HAP-1 (cell line): ENCODE data around the gene LRIG3.

Experiments
- DNase-seq, 2 experiments: peaks; one replicate each; pipeline ENCODE4 v3.0.0-alpha.2; 2016 to 2020; ENCODE audit warnings: low spot score in 2 of 2
- H3K27me3 ChIP-seq: fragments of 250-450 bp; sonication (Bioruptor Pico); 2 replicates; pipeline ENCODE4 v1.5.1; 2020; ENCODE audit warnings: low read depth, mild to moderate bottlenecking, moderate library complexity
- H3K36me3 ChIP-seq: fragments of 250-450 bp; sonication (Bioruptor Pico); replicated peaks from 2 replicates; pipeline ENCODE4 v1.5.1; 2020; ENCODE audit warnings: mild to moderate bottlenecking
- H3K4me1 ChIP-seq: fragments of 250-450 bp; sonication (Bioruptor Pico); 2 replicates; pipeline ENCODE4 v1.5.1; 2020; ENCODE audit warnings: mild to moderate bottlenecking
- H3K4me3 ChIP-seq: fragments of 250-450 bp; sonication (Bioruptor Pico); 2 replicates; pipeline ENCODE4 v1.5.1; 2020; ENCODE audit warnings: mild to moderate bottlenecking, moderate library complexity
- H3K9me3 ChIP-seq: fragments of 250-450 bp; sonication (Bioruptor Pico); 2 replicates; pipeline ENCODE4 v1.5.1; 2020; ENCODE audit warnings: mild to moderate bottlenecking, moderate library complexity
- in situ Hi-C: fragments of 300-500 bp; cut with MboI; formaldehyde crosslinking; loops from 3 replicates; pipeline ENCODE4 v1.14.3; 2020; ENCODE audit warnings: low sequenced_read_pairs, inconsistent platforms, mixed read lengths

LRIG3 gene

DNA sequence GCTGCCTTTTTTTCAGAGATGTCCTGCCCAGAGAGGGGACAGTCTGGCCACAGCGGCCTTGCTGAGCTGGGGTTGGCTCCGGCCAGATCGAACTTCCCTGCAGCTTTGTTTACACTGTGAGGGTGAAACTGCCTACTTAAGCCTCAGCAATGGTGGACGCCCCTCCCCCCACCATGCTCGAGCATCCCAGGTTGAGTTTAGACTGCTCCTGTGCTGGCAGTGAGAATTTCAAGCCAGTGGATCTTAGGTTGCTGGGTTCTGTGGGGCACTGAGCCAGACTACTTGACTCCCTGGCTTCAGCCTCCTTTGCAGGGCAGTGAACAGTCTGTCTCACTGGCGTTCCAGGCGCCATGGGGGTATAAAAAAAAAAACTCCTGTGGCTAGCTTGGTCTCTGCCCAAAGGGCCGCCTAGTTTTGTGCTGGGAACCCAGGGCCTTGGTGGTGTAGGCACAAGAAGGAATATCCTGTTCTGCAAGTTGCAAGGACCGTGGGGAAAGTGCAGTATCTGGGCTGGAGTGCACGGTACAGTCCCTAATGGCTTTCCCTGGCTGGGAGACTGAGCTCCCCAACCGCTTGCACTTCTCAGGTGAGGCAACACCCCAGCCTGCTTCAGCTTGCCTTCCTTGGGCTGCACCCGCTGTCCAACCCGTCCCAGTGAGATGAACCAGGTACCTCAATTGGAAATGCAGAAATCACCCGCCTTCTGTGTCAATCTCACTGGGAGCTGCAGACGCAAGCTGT lies 79.1 kb downstream of the LRIG3 start:
- DNase-seq: no peak
- Histone ChIP-seq H3K27me3 (0 out of 2 replicates have a peak, but pooled peaks cover under 1% of the 10 kb centered on the region), H3K9me3 (no peaks in the 10 kb centered on the region; the same call in 1 of the 2 replicates), H3K4me1 (no peaks in the 10 kb centered on the region), H3K36me3 (no peaks in the 10 kb centered on the region), H3K4me3 (no peak overlapping the region)
- in situ Hi-C loops: no loop called here

DNA sequence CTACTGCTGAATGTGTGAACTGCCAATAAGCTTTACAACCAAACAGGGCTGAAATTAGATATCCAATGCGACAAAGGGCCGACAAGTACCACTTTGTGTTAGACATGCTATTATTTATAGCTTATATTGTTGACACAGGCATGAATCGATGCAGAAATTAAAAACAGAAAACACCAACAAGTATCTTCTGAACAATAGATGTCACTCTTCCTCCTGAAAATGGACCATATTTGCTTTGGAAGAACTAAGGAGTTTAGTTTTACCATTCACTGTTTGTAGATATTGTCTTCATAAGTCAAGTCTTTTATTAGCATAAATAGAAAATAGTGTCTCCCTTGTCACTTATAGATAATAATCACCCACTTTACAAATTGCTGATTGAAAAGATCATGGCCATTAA lies 86.5 kb downstream of the LRIG3 start:
- Histone ChIP-seq H3K4me1 (no peaks in the 10 kb centered on the region), H3K36me3 (no peaks in the 10 kb centered on the region), H3K27me3 (0 out of 2 replicates have a peak, but pooled peaks cover 3% of the 10 kb centered on the region), H3K9me3 (no peaks in the 10 kb centered on the region; the same call in 1 of the 2 replicates), H3K4me3 (no peak overlapping the region)
- no peak for DNase-seq
- in situ Hi-C loops: no loop called here

- no peaks in the 10 kb centered on the region; the same call in 1 of the 2 replicates for H3K9me3 ChIP-seq
- H3K36me3 ChIP-seq: no peaks in the 10 kb centered on the region
- no peak overlapping the region for H3K4me3 ChIP-seq
- in situ Hi-C loops: no loop called here
- H3K27me3 ChIP-seq: 0 out of 2 replicates have a peak, but pooled peaks cover 3% of the 10 kb centered on the region
- H3K4me1 ChIP-seq: no peaks in the 10 kb centered on the region
- DNase-seq: no peak
Observed at GRCh38 chr12:58832920-58833319, 87.4 kb downstream of the LRIG3 start.
